ENCODE data around the gene KRTAP10-6.

GRCh38 chr21:44555200-44555875 lies 37.0 kb downstream of the KRTAP10-6 start:
- no peak for TF ChIP-seq RAD21 (IDR thresholded peaks at IDR 0.05; ENCODE audit: low read depth)
- no peak for TF ChIP-seq CREB1 (IDR thresholded peaks at IDR 0.05; ENCODE audit: low read depth)
- TF ChIP-seq TEAD4 (IDR thresholded peaks at IDR 0.05), result no peak
- TF ChIP-seq EP300 (IDR thresholded peaks at IDR 0.05; ENCODE audit: borderline replicate concordance), result no peak

Measured in Ishikawa (cell line).